Activated CD4-positive, alpha-beta T cell treated with anti-CD3 and anti-CD28 coated beads for 36 hours (primary cell): ENCODE measurements around the gene ARL5B. TPM values are rescaled to one million over a fixed set of nuclear protein-coding genes. Genes with fewer than 3 reads are reported as not detected.

Experiments
- ATAC-seq: fragments of 200-7000 bp; cut with Tn5 transposase; one replicate; pipeline ENCODE4 v1.10.0; 2021; ENCODE audit warnings: mild to moderate bottlenecking, moderate library complexity
- CTCF ChIA-PET: fragments of 350-600 bp; sonication (Branson Sonifier 250); formaldehyde crosslinking; loops from one replicate; lab custom pipeline; 2021; ENCODE audit warnings: antibody characterized with exemption; lab: Charles Lee
- POLR2A ChIA-PET: fragments of 350-600 bp; sonication (Branson Sonifier 250); formaldehyde crosslinking; loops from one replicate; lab custom pipeline; 2021; ENCODE audit warnings: antibody characterized with exemption, inconsistent platforms; lab: Charles Lee
- DNase-seq: peaks from one replicate; pipeline ENCODE4 v3.0.0-alpha.2; 2020
- H3K27ac Mint-ChIP-seq: one replicate; pipeline ENCODE4 v1.8.0; 2021; ENCODE audit warnings: mixed read lengths
- H3K27me3 Mint-ChIP-seq: one replicate; pipeline ENCODE4 v1.8.0; 2021; ENCODE audit warnings: mixed read lengths
- H3K36me3 Mint-ChIP-seq: one replicate; pipeline ENCODE4 v1.8.0; 2021; ENCODE audit warnings: low read depth, mixed read lengths
- H3K4me1 Mint-ChIP-seq: one replicate; pipeline ENCODE4 v1.8.0; 2021; ENCODE audit warnings: mixed read lengths
- H3K4me3 Mint-ChIP-seq: one replicate; pipeline ENCODE4 v1.8.0; 2021; ENCODE audit warnings: mild to moderate bottlenecking, moderate library complexity, mixed read lengths
- H3K9me3 Mint-ChIP-seq: one replicate; pipeline ENCODE4 v1.8.0; 2021; ENCODE audit warnings: low read depth, mixed read lengths
- intact Hi-C, 2 experiments: fragments of 100-400 bp; cut with DNase I in 1 of 2; cut with micrococcal nuclease in 1 of 2; formaldehyde crosslinking; loops; one replicate each; pipeline versions ENCODE4 v1.14.2 to v1.15.1; 2022 to 2024; cut with DNase I, micrococcal nuclease
- total RNA-seq, 2 experiments: library from RNA; stranded (reverse); gene quantifications; one replicate each; pipeline ENCODE4 v1.2.3, GENCODE V29; 2021

The ARL5B gene
- total RNA-seq, 2 experiments from 2014 or later = 11.3 to 12.0 TPM

DNA sequence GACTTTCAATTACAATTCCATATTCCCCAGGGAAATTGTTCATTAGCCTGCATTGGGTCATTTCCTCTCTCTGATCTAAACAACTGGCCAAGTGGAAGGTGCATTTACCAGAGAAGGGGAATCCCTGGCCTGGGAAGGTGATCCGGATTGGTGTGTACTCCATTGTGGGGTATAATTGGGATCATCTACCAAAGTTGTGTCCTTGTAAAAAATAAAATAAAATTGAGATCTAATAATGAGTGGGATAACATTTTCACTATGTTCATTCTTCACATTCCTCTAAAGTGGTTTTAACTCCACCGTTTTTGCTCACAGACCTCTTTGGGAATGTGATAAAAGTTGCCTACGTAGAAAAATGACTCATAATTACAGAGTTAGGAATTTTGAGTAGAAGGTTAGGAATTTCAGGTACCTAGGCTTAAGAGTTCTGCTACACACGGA is 22.8 kb downstream of the ARL5B start:
- Mint-ChIP-seq H3K27ac (no peak overlapping the region), H3K4me3 (no peak overlapping the region), H3K4me1 (peaks cover 18% of the 10 kb centered on the region), H3K9me3 (no peaks in the 10 kb centered on the region), H3K36me3 (peaks cover 8% of the 10 kb centered on the region), H3K27me3 (no peaks in the 10 kb centered on the region)
- intact Hi-C loops = loop anchor here in 1 of 2 experiments (10.0 kb wide), 1 partner anchor 1103 kb away; no protein-coding TSS in a partner anchor
- ChIA-PET CTCF (no interaction called here), POLR2A (no interaction called here)
- no peak for ATAC-seq
- no peak for DNase-seq

GRCh38 chr10:18683427-18683826 is 24.2 kb downstream of the ARL5B start:
- H3K4me3 Mint-ChIP-seq = no peak overlapping the region
- CTCF ChIA-PET = interaction anchor here (0.7 kb wide), 1 partner anchor 16 kb away, joined by 3 read pairs; no protein-coding TSS in a partner anchor
- H3K4me1 Mint-ChIP-seq = peaks cover 18% of the 10 kb centered on the region
- H3K27ac Mint-ChIP-seq = peak overlapping the region; percentile 7
- DNase-seq = no peak
- POLR2A ChIA-PET = no interaction called here
- no peaks in the 10 kb centered on the region for H3K9me3 Mint-ChIP-seq
- H3K36me3 Mint-ChIP-seq = peaks cover 8% of the 10 kb centered on the region
- ATAC-seq = peak; percentile 83
- intact Hi-C loops = loop anchor here in 1 of 2 experiments (10.0 kb wide), 1 partner anchor 1101 kb away; no protein-coding TSS in a partner anchor
- no peaks in the 10 kb centered on the region for H3K27me3 Mint-ChIP-seq

GRCh38 chr10:18684416-18684815 is 25.2 kb downstream of the ARL5B start:
- H3K4me1 Mint-ChIP-seq = peaks cover 18% of the 10 kb centered on the region
- H3K27me3 Mint-ChIP-seq = peaks cover 2% of the 10 kb centered on the region
- intact Hi-C loops = loop anchor here in 1 of 2 experiments (10.0 kb wide), 1 partner anchor 1100 kb away; no protein-coding TSS in a partner anchor
- CTCF ChIA-PET = no interaction called here
- H3K36me3 Mint-ChIP-seq = peaks cover 6% of the 10 kb centered on the region
- DNase-seq (no peak), ATAC-seq (no peak)
- no peak overlapping the region for H3K4me3 Mint-ChIP-seq
- H3K9me3 Mint-ChIP-seq = no peaks in the 10 kb centered on the region
- H3K27ac Mint-ChIP-seq = no peak overlapping the region
- POLR2A ChIA-PET = no interaction called here

GRCh38 chr10:18684953-18685352 is 25.7 kb downstream of the ARL5B start:
- peaks cover 18% of the 10 kb centered on the region for H3K4me1 Mint-ChIP-seq
- ChIA-PET POLR2A (no interaction called here), CTCF (no interaction called here)
- ATAC-seq (peak; percentile 54), DNase-seq (peak; percentile 16)
- no peak overlapping the region for H3K27ac Mint-ChIP-seq
- intact Hi-C loops = loop anchor here in 1 of 2 experiments (10.0 kb wide), 1 partner anchor 1100 kb away; no protein-coding TSS in a partner anchor
- H3K9me3 Mint-ChIP-seq = no peaks in the 10 kb centered on the region
- H3K36me3 Mint-ChIP-seq = peaks cover 6% of the 10 kb centered on the region
- peaks cover 2% of the 10 kb centered on the region for H3K27me3 Mint-ChIP-seq
- H3K4me3 Mint-ChIP-seq = no peak overlapping the region

- Mint-ChIP-seq H3K4me3 (no peak overlapping the region), H3K27ac (no peak overlapping the region), H3K27me3 (peaks cover 2% of the 10 kb centered on the region), H3K4me1 (peaks cover 18% of the 10 kb centered on the region), H3K9me3 (no peaks in the 10 kb centered on the region), H3K36me3 (peaks cover 6% of the 10 kb centered on the region)
- ATAC-seq (no peak), DNase-seq (no peak)
- intact Hi-C loops = loop anchor here in 1 of 2 experiments (10.0 kb wide), 1 partner anchor 1099 kb away; no protein-coding TSS in a partner anchor
- CTCF ChIA-PET = no interaction called here
- POLR2A ChIA-PET = no interaction called here
Observed at GRCh38 chr10:18685555-18685954, 26.3 kb downstream of the ARL5B start.

DNA sequence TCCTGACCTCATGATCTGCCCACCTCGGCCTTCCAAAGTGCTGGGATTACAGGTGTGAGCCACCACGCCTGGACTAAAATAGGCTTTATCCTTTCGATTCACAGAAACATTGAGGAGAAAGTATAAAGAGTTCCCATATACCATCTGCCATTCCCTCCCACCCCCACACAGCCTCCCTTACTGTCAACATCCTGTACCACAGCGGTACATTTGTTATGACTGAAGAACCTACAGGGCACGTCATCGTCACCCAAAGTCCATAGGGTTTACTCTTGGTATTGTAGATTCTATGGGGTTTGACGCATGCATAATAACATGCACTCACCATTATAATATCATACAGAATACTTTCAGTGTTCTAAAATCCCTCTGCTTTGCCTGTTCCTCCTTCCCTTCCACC is 28.0 kb downstream of the ARL5B start:
- H3K9me3 Mint-ChIP-seq = no peaks in the 10 kb centered on the region
- peaks cover 2% of the 10 kb centered on the region for H3K27me3 Mint-ChIP-seq
- no peak overlapping the region for H3K4me3 Mint-ChIP-seq
- DNase-seq (no peak), ATAC-seq (no peak)
- ChIA-PET CTCF (interaction anchor here (0.6 kb wide), 1 partner anchor 153 kb away, joined by 4 read pairs; no protein-coding TSS in a partner anchor), POLR2A (no interaction called here)
- intact Hi-C loops = loop anchor here in 1 of 2 experiments (10.0 kb wide), 1 partner anchor 1098 kb away; no protein-coding TSS in a partner anchor
- no peak overlapping the region for H3K27ac Mint-ChIP-seq
- H3K4me1 Mint-ChIP-seq = peaks cover 15% of the 10 kb centered on the region
- H3K36me3 Mint-ChIP-seq = peaks cover 6% of the 10 kb centered on the region

- H3K27me3 Mint-ChIP-seq = peaks cover 2% of the 10 kb centered on the region
- intact Hi-C loops = loop anchor here in 1 of 2 experiments (10.0 kb wide), 1 partner anchor 1097 kb away; no protein-coding TSS in a partner anchor
- peaks cover 4% of the 10 kb centered on the region for H3K36me3 Mint-ChIP-seq
Observed at GRCh38 chr10:18687706-18688105, 28.5 kb downstream of the ARL5B start.

DNA sequence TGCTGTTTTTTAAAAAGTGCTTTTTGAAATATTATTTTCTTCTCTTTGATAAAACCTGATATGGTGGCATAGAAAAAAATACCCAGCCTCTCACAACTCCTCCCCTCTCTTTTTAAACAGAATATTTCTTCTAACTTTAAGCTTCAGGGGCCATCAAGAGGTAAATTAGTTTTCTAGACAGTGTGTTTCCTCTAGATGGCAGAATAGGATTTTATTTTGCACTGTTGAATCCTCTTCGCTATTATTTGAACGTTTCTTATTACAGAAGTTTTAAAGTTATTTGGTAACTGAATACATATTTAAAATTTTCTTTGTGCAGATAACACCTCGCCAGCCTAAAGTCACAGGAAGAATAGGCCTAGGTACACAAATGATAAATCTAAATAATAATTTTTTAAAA is 30.3 kb downstream of the ARL5B start:
- Mint-ChIP-seq H3K4me3 (no peak overlapping the region), H3K4me1 (peaks cover 5% of the 10 kb centered on the region), H3K27me3 (peaks cover 2% of the 10 kb centered on the region), H3K27ac (no peak overlapping the region), H3K9me3 (no peaks in the 10 kb centered on the region), H3K36me3 (no peaks in the 10 kb centered on the region)
- intact Hi-C loops = loop anchor here in 1 of 2 experiments (10.0 kb wide), 1 partner anchor 1095 kb away; no protein-coding TSS in a partner anchor
- ATAC-seq (no peak), DNase-seq (no peak)
- ChIA-PET POLR2A (no interaction called here), CTCF (interaction anchor here (0.6 to 0.7 kb wide), 2 partner anchors 31 to 1046 kb away, joined by 3 read pairs; partner anchors contain the start of gene STAM)

More at GRCh38 chr10:18687706-18688105, 28.5 kb downstream of the ARL5B start:
- H3K4me3 Mint-ChIP-seq = no peak overlapping the region
- no peak overlapping the region for H3K27ac Mint-ChIP-seq
- ATAC-seq (no peak), DNase-seq (no peak)
- peaks cover 14% of the 10 kb centered on the region for H3K4me1 Mint-ChIP-seq
- ChIA-PET CTCF (interaction anchor here (0.6 kb wide), 1 partner anchor 152 kb away, joined by 4 read pairs; no protein-coding TSS in a partner anchor), POLR2A (no interaction called here)
- no peaks in the 10 kb centered on the region for H3K9me3 Mint-ChIP-seq

- DNase-seq (no peak), ATAC-seq (no peak)
- Mint-ChIP-seq H3K27ac (no peak overlapping the region), H3K4me3 (no peak overlapping the region), H3K9me3 (no peaks in the 10 kb centered on the region), H3K36me3 (no peaks in the 10 kb centered on the region), H3K27me3 (peaks cover 2% of the 10 kb centered on the region), H3K4me1 (no peaks in the 10 kb centered on the region)
- ChIA-PET CTCF (no interaction called here), POLR2A (no interaction called here)
- intact Hi-C loops = no loop called here
Observed at GRCh38 chr10:18690541-18690940, 31.3 kb downstream of the ARL5B start.

DNA sequence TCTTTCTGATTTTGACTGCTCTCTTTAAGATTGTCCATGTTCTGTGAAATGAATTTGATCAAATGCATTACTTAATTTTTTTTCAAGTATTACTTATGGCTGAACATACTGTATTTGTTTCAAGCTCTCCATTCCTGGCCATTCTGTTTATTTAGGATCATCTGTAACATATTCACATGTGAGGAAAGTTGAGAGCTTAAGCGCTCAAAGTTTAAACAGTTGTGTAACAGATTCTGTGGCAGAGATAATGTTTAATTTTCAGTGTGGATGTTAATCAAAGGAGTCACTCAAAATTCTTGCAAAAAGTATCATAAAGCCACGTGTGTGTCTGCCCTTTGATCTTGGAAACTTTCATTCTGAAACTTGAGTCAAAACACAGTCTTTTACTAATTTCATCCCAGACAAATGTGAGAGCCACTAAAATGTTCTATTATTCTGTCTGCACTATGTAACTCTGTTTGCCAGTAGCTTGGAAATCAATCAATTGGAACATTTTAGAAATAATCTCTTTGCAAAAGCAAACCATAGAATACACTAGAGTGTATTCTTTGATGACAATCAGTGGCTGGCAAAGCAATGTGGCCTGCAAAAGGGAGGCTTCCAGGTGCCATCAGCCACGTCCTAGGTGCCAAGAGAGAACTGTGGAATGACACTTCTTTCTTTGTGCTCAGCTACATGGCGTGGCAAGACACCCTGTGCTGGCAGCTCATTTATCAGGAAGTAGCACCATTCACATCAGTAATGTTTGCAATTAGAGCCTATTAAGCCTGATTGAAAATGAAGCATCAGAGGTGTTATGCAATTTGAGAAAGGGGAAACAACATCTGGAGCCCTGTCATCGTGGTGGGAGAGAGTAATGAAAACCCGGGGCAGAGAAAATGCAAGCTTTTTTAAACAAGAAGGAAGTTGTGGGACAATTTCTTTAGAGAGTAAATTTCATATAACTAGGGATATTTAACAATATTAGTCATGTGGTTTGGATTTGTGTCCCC is 40.9 kb downstream of the ARL5B start:
- no peaks in the 10 kb centered on the region for H3K27me3 Mint-ChIP-seq
- ATAC-seq (peak; percentile 89), DNase-seq (peak; percentile 7)
- no peak overlapping the region for H3K4me3 Mint-ChIP-seq
- peak overlapping the region; percentile 12 for H3K27ac Mint-ChIP-seq
- CTCF ChIA-PET = interaction anchor here (0.6 to 1.2 kb wide), 4 partner anchors 9 to 59 kb away, joined by 3 to 4 read pairs (median 3); no protein-coding TSS in a partner anchor
- no peaks in the 10 kb centered on the region for H3K36me3 Mint-ChIP-seq
- H3K4me1 Mint-ChIP-seq = peaks cover 18% of the 10 kb centered on the region
- POLR2A ChIA-PET = no interaction called here
- intact Hi-C loops = no loop called here
- H3K9me3 Mint-ChIP-seq = peaks cover 3% of the 10 kb centered on the region

- Mint-ChIP-seq H3K27me3 (no peaks in the 10 kb centered on the region), H3K9me3 (no peaks in the 10 kb centered on the region), H3K4me3 (no peak overlapping the region), H3K27ac (no peak overlapping the region), H3K4me1 (peaks cover 18% of the 10 kb centered on the region), H3K36me3 (no peaks in the 10 kb centered on the region)
- ChIA-PET POLR2A (no interaction called here), CTCF (no interaction called here)
- intact Hi-C loops = no loop called here
- DNase-seq (no peak), ATAC-seq (no peak)
Observed at GRCh38 chr10:18703521-18703920, 44.3 kb downstream of the ARL5B start.
